Fibroblast of the aortic adventitia (primary cell): ENCODE results near the gene OPRM1. TPM values are rescaled to one million over a fixed set of nuclear protein-coding genes. Genes with fewer than 3 reads are reported as not detected.

ENCODE experiments used
- DNase-seq: peaks from one replicate; pipeline ENCODE4 v3.0.0-alpha.2; 2010; ENCODE audit warnings: low read depth
- H3K4me3 ChIP-seq: 2 replicates; pipeline ENCODE4 v1.5.1; 2011; ENCODE audit warnings: low read depth, mild to moderate bottlenecking, control low read depth, low read length, moderate library complexity
- CTCF ChIP-seq: IDR thresholded peaks from 2 replicates; pipeline ENCODE4 v1.5.1; 2011; ENCODE audit warnings: mild to moderate bottlenecking, low read length, control low read depth, inconsistent platforms; ENCODE audit not compliant: insufficient read depth
- total RNA-seq: library from RNA; depleted of rRNA; stranded (reverse); fragments of >200 nt; gene quantifications from 2 replicates; pipeline ENCODE4 v1.2.3, GENCODE V29; 2012; ENCODE audit warnings: low replicate concordance

OPRM1 gene
- total RNA-seq, 1 donor = not detected

- no peak overlapping the region for H3K4me3 ChIP-seq
- TF ChIP-seq CTCF = no peak
Observed at GRCh38 chr6:154243793-154244750, 205.0 kb downstream of the OPRM1 start.

GRCh38 chr6:154245506-154245905, 206.5 kb downstream of the OPRM1 start:
- no peak for DNase-seq
- TF ChIP-seq CTCF = no peak
- no peak overlapping the region for H3K4me3 ChIP-seq

More at GRCh38 chr6:154243793-154244750, 205.0 kb downstream of the OPRM1 start:
- no peak for DNase-seq

GRCh38 chr6:154246723-154247118, 207.7 kb downstream of the OPRM1 start:
- H3K4me3 ChIP-seq = no peak overlapping the region
- DNase-seq = no peak
- no peak for TF ChIP-seq CTCF

GRCh38 chr6:154247119-154247861, 208.2 kb downstream of the OPRM1 start:
- no peak overlapping the region for H3K4me3 ChIP-seq
- TF ChIP-seq CTCF = no peak
- no peak for DNase-seq

- H3K4me3 ChIP-seq = no peak overlapping the region
- DNase-seq = no peak
- no peak for TF ChIP-seq CTCF
Observed at GRCh38 chr6:154249499-154250298, 210.7 kb downstream of the OPRM1 start.

- DNase-seq = no peak
- no peak for TF ChIP-seq CTCF
- H3K4me3 ChIP-seq = no peak overlapping the region
Observed at GRCh38 chr6:154251116-154251515, 212.1 kb downstream of the OPRM1 start.
